Esophagus muscularis mucosa (tissue), 4 donors: ENCODE measurements around the gene ERGIC1. TPM values are rescaled to one million over a fixed set of nuclear protein-coding genes. Genes with fewer than 3 reads are reported as not detected.
A peak's percentile ranks its signal among the peaks of the same experiment; 100 is the strongest.

Source experiments
- DNase-seq: peaks from one replicate; pipeline ENCODE4 v3.0.0-alpha.2; 2017; ENCODE audit errors: extremely low spot score
- H3K27ac ChIP-seq, 4 donors: fragments of 200-600 bp; sonication (generic); replicated peaks in 1 of 4; 1 replicate in 3 of 4; 2 replicates in 1 of 4; pipeline ENCODE4 v1.5.1; 2016 to 2019; ENCODE audit warnings: mild to moderate bottlenecking in 1 of 4
- H3K27me3 ChIP-seq, 4 donors: fragments of 200-600 bp; sonication (generic); one replicate each; pipeline versions ENCODE4 v1.5.1 to v1.6.0; 2016 to 2019
- H3K36me3 ChIP-seq, 4 donors: fragments of 200-600 bp; sonication (generic); one replicate each; pipeline ENCODE4 v1.5.1; 2016 to 2019
- H3K4me1 ChIP-seq, 4 donors: fragments of 200-600 bp; sonication (generic); one replicate each; pipeline ENCODE4 v1.5.1; 2016 to 2019
- H3K4me3 ChIP-seq, 4 donors: fragments of 200-600 bp; sonication (generic); 1 replicate in 2 of 4; 2 replicates in 2 of 4; pipeline ENCODE4 v1.5.1; 2016 to 2019; ENCODE audit warnings: mild to moderate bottlenecking in 4 of 4, moderate library complexity in 1 of 4
- H3K9me3 ChIP-seq, 4 donors: fragments of 200-600 bp; sonication (generic); 1 replicate in 3 of 4; 2 replicates in 1 of 4; pipeline ENCODE4 v1.5.1; 2016 to 2019
- EP300 ChIP-seq: sonication (generic); formaldehyde crosslinking; IDR thresholded peaks from one replicate; pipeline ENCODE4 v1.6.1; 2017; ENCODE audit warnings: antibody characterized with exemption
- POLR2A ChIP-seq: fragments of 450-650 bp; IDR thresholded peaks from one replicate; pipeline ENCODE4 v1.6.1; 2017; ENCODE audit warnings: antibody characterized with exemption, moderate library complexity, mild to moderate bottlenecking, low read depth
- POLR2AphosphoS5 ChIP-seq, 2 donors: sonication (generic); formaldehyde crosslinking; IDR thresholded peaks; one replicate each; pipeline ENCODE4 v1.6.1; 2017; ENCODE audit warnings: antibody characterized with exemption in 2 of 2
- WGBS: methylation state at CpG from one replicate; pipeline ENCODE4 v1.1.5; 2018; 5-methylcytosine and 5-hydroxymethylcytosine counted together
- intact Hi-C: fragments of 100-400 bp; cut with DNase I; formaldehyde crosslinking; loops from one replicate; pipeline ENCODE4 v1.15.1; 2023
- total RNA-seq, 4 donors: library from RNA; depleted of rRNA; stranded (reverse); fragments of >200 nt; gene quantifications; one replicate each; pipeline versions ENCODE4 v1.1.0 to v1.2.1, GENCODE V29; 2016
- TF ChIP-seq, protein P1 (sequence below), 3 experiments: fragments of 200-600 bp in 2 of 3; fragments of 450-650 bp in 1 of 3; sonication (generic) in 2 of 3; IDR thresholded peaks; one replicate each; pipeline ENCODE4 v1.5.1; 2017 to 2019; ENCODE audit warnings: antibody characterized with exemption in 3 of 3, mild to moderate bottlenecking in 2 of 3, moderate library complexity in 1 of 3

Gene ERGIC1
- total RNA-seq, 4 donors from 2014 or later = 105 to 161 (median 145) TPM

DNA sequence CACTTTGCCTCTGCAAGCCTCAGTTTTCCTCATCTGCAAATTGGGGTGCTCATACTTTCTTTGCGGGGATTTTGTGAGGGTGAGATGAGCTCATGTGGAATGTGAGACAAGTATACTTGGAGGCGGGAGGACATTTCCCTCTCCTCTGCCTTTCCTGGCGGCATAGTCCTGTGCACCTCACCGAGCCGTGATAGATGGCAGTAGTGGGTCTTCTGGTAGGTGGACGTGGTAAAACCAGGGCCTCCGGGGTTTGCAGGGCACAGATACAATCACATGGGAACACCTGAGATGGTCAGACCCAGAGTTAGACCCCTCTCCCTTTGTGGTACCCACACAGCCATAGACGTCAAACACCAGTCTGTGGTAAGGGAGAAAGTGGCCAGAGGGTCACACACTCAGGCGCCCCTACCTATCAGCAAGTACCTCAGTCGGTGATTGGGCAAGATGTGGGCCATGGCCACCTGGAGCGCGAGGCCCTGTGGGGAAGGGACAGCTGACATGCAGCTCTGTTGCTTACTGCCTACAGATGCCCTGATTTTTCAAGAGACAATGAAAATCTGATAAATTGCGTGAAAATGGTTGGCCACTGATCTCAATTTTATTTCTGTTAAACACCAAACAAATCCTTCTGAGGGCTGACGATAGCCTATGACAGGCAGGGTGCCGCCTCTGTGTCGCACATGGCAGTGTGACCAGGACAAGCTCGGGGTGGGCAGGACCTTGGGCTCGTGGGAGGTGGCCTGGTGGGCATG is 9.9 kb downstream of the ERGIC1 start:
- 95% methylated on average over 18 of the region's 18 CpGs for WGBS

GRCh38 chr5:172844577-172844838 is 10.5 kb downstream of the ERGIC1 start:
- Histone ChIP-seq H3K27ac (no peak overlapping the region), H3K4me3 (no peak overlapping the region), H3K4me1 (peaks cover 25 to 78% (median 67%) of the 10 kb centered on the region in 4 donors), H3K36me3 (no peaks in the 10 kb centered on the region), H3K9me3 (no peaks in the 10 kb centered on the region), H3K27me3 (no peaks in the 10 kb centered on the region)
- TF ChIP-seq EP300 (no peak), POLR2A (no peak), POLR2AphosphoS5 (IDR thresholded peaks at IDR 0.05) (no peak)
- TF ChIP-seq, protein P1, sequence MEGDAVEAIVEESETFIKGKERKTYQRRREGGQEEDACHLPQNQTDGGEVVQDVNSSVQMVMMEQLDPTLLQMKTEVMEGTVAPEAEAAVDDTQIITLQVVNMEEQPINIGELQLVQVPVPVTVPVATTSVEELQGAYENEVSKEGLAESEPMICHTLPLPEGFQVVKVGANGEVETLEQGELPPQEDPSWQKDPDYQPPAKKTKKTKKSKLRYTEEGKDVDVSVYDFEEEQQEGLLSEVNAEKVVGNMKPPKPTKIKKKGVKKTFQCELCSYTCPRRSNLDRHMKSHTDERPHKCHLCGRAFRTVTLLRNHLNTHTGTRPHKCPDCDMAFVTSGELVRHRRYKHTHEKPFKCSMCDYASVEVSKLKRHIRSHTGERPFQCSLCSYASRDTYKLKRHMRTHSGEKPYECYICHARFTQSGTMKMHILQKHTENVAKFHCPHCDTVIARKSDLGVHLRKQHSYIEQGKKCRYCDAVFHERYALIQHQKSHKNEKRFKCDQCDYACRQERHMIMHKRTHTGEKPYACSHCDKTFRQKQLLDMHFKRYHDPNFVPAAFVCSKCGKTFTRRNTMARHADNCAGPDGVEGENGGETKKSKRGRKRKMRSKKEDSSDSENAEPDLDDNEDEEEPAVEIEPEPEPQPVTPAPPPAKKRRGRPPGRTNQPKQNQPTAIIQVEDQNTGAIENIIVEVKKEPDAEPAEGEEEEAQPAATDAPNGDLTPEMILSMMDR (IDR thresholded peaks at IDR 0.05) = no peak
- intact Hi-C loops = no loop called here
- no peak for DNase-seq
- 51% methylated on average over 2 of the region's 2 CpGs for WGBS

More for the DNA sequence above, 9.9 kb downstream of the ERGIC1 start:
- H3K4me3 ChIP-seq = no peak overlapping the region
- peaks cover 24 to 78% (median 65%) of the 10 kb centered on the region in 4 donors for H3K4me1 ChIP-seq
- H3K27me3 ChIP-seq = no peaks in the 10 kb centered on the region
- H3K9me3 ChIP-seq = no peaks in the 10 kb centered on the region
- intact Hi-C loops = no loop called here
- TF ChIP-seq POLR2AphosphoS5 (IDR thresholded peaks at IDR 0.05) = no peak
- TF ChIP-seq EP300 = no peak
- TF ChIP-seq, protein P1 (IDR thresholded peaks at IDR 0.05) = no peak
- no peak for TF ChIP-seq POLR2A
- H3K36me3 ChIP-seq = no peaks in the 10 kb centered on the region
- DNase-seq = no peak
- no peak overlapping the region for H3K27ac ChIP-seq

DNA sequence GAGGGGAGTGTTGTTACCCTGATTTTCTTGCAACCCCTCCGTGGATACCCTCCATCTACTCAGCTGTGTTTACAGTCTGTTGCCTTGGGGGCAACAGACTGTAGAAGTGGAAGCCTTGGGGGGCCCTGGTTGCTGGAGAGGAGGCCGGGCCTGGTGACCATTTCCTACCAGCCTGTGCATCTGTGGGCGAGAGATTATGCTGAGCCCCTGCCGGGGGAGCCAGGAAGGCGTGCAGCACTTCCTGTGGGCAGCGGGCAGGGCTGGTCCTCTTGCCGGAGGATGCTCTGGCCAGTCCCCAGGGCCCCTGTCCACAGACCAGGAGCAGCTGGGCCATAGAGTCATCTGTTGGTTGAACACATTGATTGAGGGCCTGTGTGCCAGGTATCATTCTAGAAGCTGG is 11.1 kb downstream of the ERGIC1 start:
- Histone ChIP-seq H3K9me3 (no peaks in the 10 kb centered on the region), H3K4me1 (peaks cover 25 to 78% (median 65%) of the 10 kb centered on the region in 4 donors), H3K4me3 (no peak overlapping the region), H3K27me3 (no peaks in the 10 kb centered on the region), H3K36me3 (no peaks in the 10 kb centered on the region), H3K27ac (no peak overlapping the region)
- intact Hi-C loops = no loop called here
- 59% methylated on average over 7 of the region's 7 CpGs for WGBS
- DNase-seq = no peak
- TF ChIP-seq POLR2A (no peak), POLR2AphosphoS5 (IDR thresholded peaks at IDR 0.05) (no peak), EP300 (no peak)
- TF ChIP-seq, protein P1 (IDR thresholded peaks at IDR 0.05) = no peak

GRCh38 chr5:172845576-172845975 is 11.5 kb downstream of the ERGIC1 start:
- TF ChIP-seq, protein P1 (IDR thresholded peaks at IDR 0.05) = peak in 1 of 3 experiments; percentile 6
- TF ChIP-seq POLR2AphosphoS5 (IDR thresholded peaks at IDR 0.05) = no peak
- peaks cover 24 to 76% (median 63%) of the 10 kb centered on the region in 4 donors for H3K4me1 ChIP-seq
- no peaks in the 10 kb centered on the region for H3K27me3 ChIP-seq
- H3K36me3 ChIP-seq = no peaks in the 10 kb centered on the region
- H3K27ac ChIP-seq = peak overlapping the region in 1 of 4 donors; percentile 17
- no peak for DNase-seq
- WGBS = 88% methylated on average over 5 of the region's 5 CpGs
- intact Hi-C loops = no loop called here
- no peak overlapping the region for H3K4me3 ChIP-seq
- no peaks in the 10 kb centered on the region for H3K9me3 ChIP-seq

GRCh38 chr5:172846249-172846648 is 12.2 kb downstream of the ERGIC1 start:
- Histone ChIP-seq H3K4me3 (no peak overlapping the region), H3K36me3 (no peaks in the 10 kb centered on the region), H3K9me3 (no peaks in the 10 kb centered on the region), H3K4me1 (peaks cover 19 to 69% (median 56%) of the 10 kb centered on the region in 4 donors), H3K27ac (peak overlapping the region in 1 of 4 donors; percentile 17), H3K27me3 (no peaks in the 10 kb centered on the region)
- 96% methylated on average over 5 of the region's 5 CpGs for WGBS
- intact Hi-C loops = no loop called here
- TF ChIP-seq, protein P1 (IDR thresholded peaks at IDR 0.05) = no peak
- no peak for TF ChIP-seq POLR2AphosphoS5 (IDR thresholded peaks at IDR 0.05)
- TF ChIP-seq POLR2A = no peak
- TF ChIP-seq EP300 = no peak
- no peak for DNase-seq
